ENCODE data around the gene THAP7.

GRCh38 chr22:21033895-21034294 is 32.0 kb upstream of the THAP7 start:
- TF ChIP-seq POLR2AphosphoS5 (IDR thresholded peaks at IDR 0.05; ENCODE audit: insufficient read depth in 1 of 2, low read depth in 1 of 2) (no peak), CTCF (IDR thresholded peaks at IDR 0.05) (no peak), POLR2A (IDR thresholded peaks at IDR 0.05) (no peak)
